Measurements from ENCODE around the gene VAT1L. TPM values are rescaled to one million over a fixed set of nuclear protein-coding genes. Genes with fewer than 3 reads are reported as not detected.

Gene VAT1L
- total and polyA plus RNA-seq, 2 donors (not counting 3 experiments of a cell fraction or from before 2014, with no cell fraction given), result 0.46 to 1.5 TPM

DNA sequence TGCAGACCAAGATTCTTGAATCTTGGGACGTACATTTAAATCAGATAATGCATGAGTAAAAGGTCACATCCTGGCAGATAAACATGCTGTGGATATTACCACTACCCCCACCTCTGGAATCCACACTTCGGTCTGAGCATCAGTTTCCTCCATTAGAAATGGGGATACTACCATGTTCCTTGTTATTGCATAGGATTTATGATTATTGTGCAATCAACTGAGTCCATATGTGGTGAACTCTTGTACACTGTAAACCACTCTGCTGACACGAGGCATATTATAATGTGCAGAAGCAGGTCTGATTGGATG lies 108.7 kb downstream of the VAT1L start:
- dilution Hi-C loops (cut with MboI; ENCODE audit: extremely low pct_ligation_motif_present, low sequenced_read_pairs) (no loop called here), intact Hi-C loops (cut with micrococcal nuclease) (no loop called here)
- Histone ChIP-seq H2AFZ (ENCODE audit: low read depth, low read length) (no peak overlapping the region), H3K4me3 (replicated peaks in 1 of 3; ENCODE audit: insufficient read depth in 1 of 3, low read depth in 1 of 3, low read length in 3 of 3) (no peak overlapping the region), H3K9ac (replicated peaks; ENCODE audit: extremely low read depth, insufficient read depth, low read length) (no peak overlapping the region), H4K20me1 (replicated peaks; ENCODE audit: control insufficient read depth, extremely low read depth, insufficient read depth, low read length) (no peaks in the 10 kb centered on the region), H3K9me3 (replicated peaks; ENCODE audit: control insufficient read depth, insufficient read depth, low read length) (no peaks in the 10 kb centered on the region), H3K79me2 (ENCODE audit: control insufficient read depth, insufficient read depth, low read length) (no peaks in the 10 kb centered on the region), H3K4me2 (ENCODE audit: insufficient read depth, low read length) (no peak overlapping the region), H3K9me1 (replicated peaks; ENCODE audit: control insufficient read depth, extremely low read depth, insufficient read depth, low read length) (no peaks in the 10 kb centered on the region), H3K36me3 (ENCODE audit: control insufficient read depth in 2 of 2, extremely low read depth in 1 of 2, insufficient read depth in 2 of 2, low read length in 2 of 2) (no peaks in the 10 kb centered on the region), H3K27ac (ENCODE audit: insufficient read depth, low read depth, low read length) (no peak overlapping the region), H3K27me3 (ENCODE audit: control insufficient read depth in 2 of 2, insufficient read depth in 2 of 2, low read length in 2 of 2) (no peaks in the 10 kb centered on the region), H3K4me1 (ENCODE audit: control insufficient read depth, extremely low read depth, insufficient read depth, low read length) (no peaks in the 10 kb centered on the region)
- ChIA-PET POLR2A (no interaction called here), CTCF (interaction anchor here (1.0 kb wide), 1 partner anchor 52 kb away, joined by 3 read pairs; no protein-coding TSS in a partner anchor)
- TF ChIP-seq JUN (IDR thresholded peaks at IDR 0.05; ENCODE audit: borderline replicate concordance, insufficient read depth, insufficient read length, low read depth) (no peak), EZH2 (IDR thresholded peaks at IDR 0.05; ENCODE audit: borderline replicate concordance, low read depth, low read length, severe bottlenecking) (no peak), MYC (IDR thresholded peaks at IDR 0.05; ENCODE audit: low read depth, low read length) (no peak), FOS (IDR thresholded peaks at IDR 0.05; ENCODE audit: borderline replicate concordance, insufficient read depth, low read length) (no peak), POLR2AphosphoS5 (IDR thresholded peaks at IDR 0.05; ENCODE audit: insufficient read depth, low read depth, low read length) (no peak), POLR2A (IDR thresholded peaks at IDR 0.05; ENCODE audit: low read depth, low read length) (no peak), GATA2 (IDR thresholded peaks at IDR 0.05; ENCODE audit: insufficient read depth, insufficient read length, low read depth, low read length) (no peak), CTCF (IDR thresholded peaks at IDR 0.05; ENCODE audit: extremely low read depth in 1 of 2, insufficient read depth in 1 of 2, low read depth in 1 of 2, low read length in 2 of 2) (no peak)
- TF ChIP-seq, protein P1, sequence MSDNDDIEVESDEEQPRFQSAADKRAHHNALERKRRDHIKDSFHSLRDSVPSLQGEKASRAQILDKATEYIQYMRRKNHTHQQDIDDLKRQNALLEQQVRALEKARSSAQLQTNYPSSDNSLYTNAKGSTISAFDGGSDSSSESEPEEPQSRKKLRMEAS (IDR thresholded peaks at IDR 0.05; ENCODE audit: insufficient read depth, insufficient read length), result no peak
- DNase-seq (ENCODE audit: low read depth, low spot score) (no peak), FAIRE-seq (no peak)
- BruUV-seq (replicated peaks), result no TSS peak
